ENCODE results near the gene KIF6.

DNA sequence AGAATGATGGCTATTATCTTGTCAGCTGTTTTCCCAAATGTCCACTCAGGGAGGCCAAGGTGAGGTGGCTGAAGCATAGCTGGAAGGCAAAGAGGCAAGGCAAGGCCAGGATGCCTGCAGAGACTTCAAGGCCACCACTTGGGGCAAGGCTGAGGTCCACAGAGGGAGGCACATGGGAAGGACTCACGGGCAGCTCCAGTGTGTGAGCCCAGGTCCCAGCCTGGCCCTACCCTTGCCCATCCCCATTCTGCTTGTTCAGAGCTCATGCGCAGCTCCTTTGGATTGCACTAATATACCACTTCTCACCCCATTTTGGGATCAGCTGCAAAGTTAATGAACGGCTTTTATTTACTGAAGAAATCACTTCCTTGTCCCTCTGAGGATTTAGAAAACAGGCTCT lies 291.6 kb downstream of the KIF6 start:
- TF ChIP-seq, protein P1, sequence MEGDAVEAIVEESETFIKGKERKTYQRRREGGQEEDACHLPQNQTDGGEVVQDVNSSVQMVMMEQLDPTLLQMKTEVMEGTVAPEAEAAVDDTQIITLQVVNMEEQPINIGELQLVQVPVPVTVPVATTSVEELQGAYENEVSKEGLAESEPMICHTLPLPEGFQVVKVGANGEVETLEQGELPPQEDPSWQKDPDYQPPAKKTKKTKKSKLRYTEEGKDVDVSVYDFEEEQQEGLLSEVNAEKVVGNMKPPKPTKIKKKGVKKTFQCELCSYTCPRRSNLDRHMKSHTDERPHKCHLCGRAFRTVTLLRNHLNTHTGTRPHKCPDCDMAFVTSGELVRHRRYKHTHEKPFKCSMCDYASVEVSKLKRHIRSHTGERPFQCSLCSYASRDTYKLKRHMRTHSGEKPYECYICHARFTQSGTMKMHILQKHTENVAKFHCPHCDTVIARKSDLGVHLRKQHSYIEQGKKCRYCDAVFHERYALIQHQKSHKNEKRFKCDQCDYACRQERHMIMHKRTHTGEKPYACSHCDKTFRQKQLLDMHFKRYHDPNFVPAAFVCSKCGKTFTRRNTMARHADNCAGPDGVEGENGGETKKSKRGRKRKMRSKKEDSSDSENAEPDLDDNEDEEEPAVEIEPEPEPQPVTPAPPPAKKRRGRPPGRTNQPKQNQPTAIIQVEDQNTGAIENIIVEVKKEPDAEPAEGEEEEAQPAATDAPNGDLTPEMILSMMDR (tag by site-specific recombination; IDR thresholded peaks at IDR 0.05): no peak
- TF ChIP-seq, protein P2, sequence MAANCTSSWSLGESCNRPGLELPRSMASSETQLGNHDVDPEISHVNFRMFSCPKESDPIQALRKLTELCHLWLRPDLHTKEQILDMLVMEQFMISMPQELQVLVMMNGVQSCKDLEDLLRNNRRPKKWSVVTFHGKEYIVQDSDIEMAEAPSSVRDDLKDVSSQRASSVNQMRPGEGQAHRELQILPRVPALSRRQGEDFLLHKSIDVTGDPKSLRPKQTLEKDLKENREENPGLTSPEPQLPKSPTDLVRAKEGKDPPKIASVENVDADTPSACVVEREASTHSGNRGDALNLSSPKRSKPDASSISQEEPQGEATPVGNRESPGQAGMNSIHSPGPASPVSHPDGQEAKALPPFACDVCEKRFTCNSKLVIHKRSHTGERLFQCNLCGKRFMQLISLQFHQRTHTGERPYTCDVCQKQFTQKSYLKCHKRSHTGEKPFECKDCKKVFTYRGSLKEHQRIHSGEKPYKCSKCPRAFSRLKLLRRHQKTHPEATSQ (tag by site-specific recombination; IDR thresholded peaks at IDR 0.05): no peak
- TF ChIP-seq KLF16 (tag by site-specific recombination; IDR thresholded peaks at IDR 0.05) (no peak), ZBTB1 (tag by site-specific recombination; IDR thresholded peaks at IDR 0.05) (no peak), ZBTB17 (tag by site-specific recombination; IDR thresholded peaks at IDR 0.05) (no peak), ZNF24 (tag by site-specific recombination; IDR thresholded peaks at IDR 0.05) (no peak)
- TF ChIP-seq, protein P3, sequence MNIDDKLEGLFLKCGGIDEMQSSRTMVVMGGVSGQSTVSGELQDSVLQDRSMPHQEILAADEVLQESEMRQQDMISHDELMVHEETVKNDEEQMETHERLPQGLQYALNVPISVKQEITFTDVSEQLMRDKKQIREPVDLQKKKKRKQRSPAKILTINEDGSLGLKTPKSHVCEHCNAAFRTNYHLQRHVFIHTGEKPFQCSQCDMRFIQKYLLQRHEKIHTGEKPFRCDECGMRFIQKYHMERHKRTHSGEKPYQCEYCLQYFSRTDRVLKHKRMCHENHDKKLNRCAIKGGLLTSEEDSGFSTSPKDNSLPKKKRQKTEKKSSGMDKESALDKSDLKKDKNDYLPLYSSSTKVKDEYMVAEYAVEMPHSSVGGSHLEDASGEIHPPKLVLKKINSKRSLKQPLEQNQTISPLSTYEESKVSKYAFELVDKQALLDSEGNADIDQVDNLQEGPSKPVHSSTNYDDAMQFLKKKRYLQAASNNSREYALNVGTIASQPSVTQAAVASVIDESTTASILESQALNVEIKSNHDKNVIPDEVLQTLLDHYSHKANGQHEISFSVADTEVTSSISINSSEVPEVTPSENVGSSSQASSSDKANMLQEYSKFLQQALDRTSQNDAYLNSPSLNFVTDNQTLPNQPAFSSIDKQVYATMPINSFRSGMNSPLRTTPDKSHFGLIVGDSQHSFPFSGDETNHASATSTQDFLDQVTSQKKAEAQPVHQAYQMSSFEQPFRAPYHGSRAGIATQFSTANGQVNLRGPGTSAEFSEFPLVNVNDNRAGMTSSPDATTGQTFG (tag by site-specific recombination; IDR thresholded peaks at IDR 0.05; ENCODE audit: borderline replicate concordance): no peak
